ENCODE results near the gene APOBEC4. TPM values are rescaled to one million over a fixed set of nuclear protein-coding genes. Genes with fewer than 3 reads are reported as not detected.

APOBEC4 gene
- total and polyA plus RNA-seq, 9 of the 15 experiments (the other 6 are each of a cell fraction or from before 2014, with no cell fraction given) = not detected

DNA sequence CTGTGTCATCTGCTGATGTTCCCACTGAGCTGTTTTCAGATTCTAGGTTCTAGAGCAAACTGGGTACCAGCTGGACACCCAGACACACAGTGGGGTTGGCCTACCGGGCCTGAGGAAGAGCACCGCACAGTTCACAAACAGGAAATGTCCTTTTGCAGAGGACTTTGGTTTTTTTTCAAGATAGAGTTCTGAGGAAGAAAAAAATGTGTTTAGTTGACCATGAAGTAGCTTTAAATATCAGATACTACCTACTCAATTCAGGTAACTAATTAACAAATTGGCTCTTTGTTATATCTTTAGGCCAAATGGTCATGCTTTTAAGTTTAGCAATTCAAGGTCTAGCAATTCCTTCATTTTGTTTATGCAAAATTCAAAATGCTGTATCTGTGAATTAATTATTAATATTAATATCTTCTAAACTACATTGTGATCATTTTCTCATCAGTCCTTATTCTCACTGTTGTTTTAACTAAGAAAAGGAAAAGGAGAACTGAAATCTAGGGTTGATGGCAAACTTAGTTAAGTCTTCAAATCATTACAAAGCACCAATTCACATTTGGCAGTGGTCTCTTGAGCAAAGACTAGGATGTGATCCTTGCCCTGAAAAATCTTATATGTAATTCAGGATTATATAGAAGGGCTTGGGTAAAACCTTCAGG lies 45.7 kb downstream of the APOBEC4 start:
- H3K4me3 ChIP-seq = no peak overlapping the region
- BruUV-seq (replicated peaks) = no TSS peak
- H3K9ac ChIP-seq (ENCODE audit: insufficient read depth in 1 of 2, low read depth in 2 of 2, low read length in 2 of 2) = no peak overlapping the region
- H3K9me1 ChIP-seq (ENCODE audit: control insufficient read depth, insufficient read depth, low read length) = no peaks in the 10 kb centered on the region
- in situ Hi-C loops (cut with MboI) (loop anchor here (25.0 kb wide), 1 partner anchor 645 kb away; the partner anchor contains the start of gene SHCBP1L), intact Hi-C loops (cut with micrococcal nuclease) (loop anchor here (5.0 kb wide), 1 partner anchor 135 kb away; the partner anchor contains the start of gene SMG7)
- H3K27me3 ChIP-seq (ENCODE audit: control insufficient read depth in 2 of 2, insufficient read depth in 2 of 2, low read length in 2 of 2) = peaks cover 11 to 28% of the 10 kb centered on the region in 2 experiments; a peak in 4 of 5 replicates
- no peak overlapping the region for H3K27ac ChIP-seq (ENCODE audit: extremely low read depth, low read depth, low read length)
- H2AFZ ChIP-seq (ENCODE audit: low read depth, low read length) = no peak overlapping the region
- DNase-seq (ENCODE audit: extremely low read depth in 1 of 4, low spot score in 3 of 4) (no peak), ATAC-seq (no peak), FAIRE-seq (no peak)
- ChIA-PET POLR2A (interaction anchor here (1.0 kb wide), 1 partner anchor 27 kb away, joined by 3 read pairs; no protein-coding TSS in a partner anchor), CTCF (ENCODE audit: low intra/inter-chr PET ratio) (no interaction called here)
- TF ChIP-seq FOXJ2 (tag; IDR thresholded peaks at IDR 0.05) (no peak), POLR2H (tag; IDR thresholded peaks at IDR 0.05; ENCODE audit: low read depth) (no peak), CTBP1 (IDR thresholded peaks at IDR 0.05; ENCODE audit: borderline replicate concordance) (no peak), EP400 (IDR thresholded peaks at IDR 0.05) (no peak), ETV5 (CRISPR knock-in tag; IDR thresholded peaks at IDR 0.05; ENCODE audit: low read depth) (no peak), ADNP (tag; IDR thresholded peaks at IDR 0.05) (no peak)
- TF ChIP-seq, protein P1, sequence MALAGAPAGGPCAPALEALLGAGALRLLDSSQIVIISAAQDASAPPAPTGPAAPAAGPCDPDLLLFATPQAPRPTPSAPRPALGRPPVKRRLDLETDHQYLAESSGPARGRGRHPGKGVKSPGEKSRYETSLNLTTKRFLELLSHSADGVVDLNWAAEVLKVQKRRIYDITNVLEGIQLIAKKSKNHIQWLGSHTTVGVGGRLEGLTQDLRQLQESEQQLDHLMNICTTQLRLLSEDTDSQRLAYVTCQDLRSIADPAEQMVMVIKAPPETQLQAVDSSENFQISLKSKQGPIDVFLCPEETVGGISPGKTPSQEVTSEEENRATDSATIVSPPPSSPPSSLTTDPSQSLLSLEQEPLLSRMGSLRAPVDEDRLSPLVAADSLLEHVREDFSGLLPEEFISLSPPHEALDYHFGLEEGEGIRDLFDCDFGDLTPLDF (CRISPR knock-in tag; IDR thresholded peaks at IDR 0.05) = no peak
- TF ChIP-seq, protein P2, sequence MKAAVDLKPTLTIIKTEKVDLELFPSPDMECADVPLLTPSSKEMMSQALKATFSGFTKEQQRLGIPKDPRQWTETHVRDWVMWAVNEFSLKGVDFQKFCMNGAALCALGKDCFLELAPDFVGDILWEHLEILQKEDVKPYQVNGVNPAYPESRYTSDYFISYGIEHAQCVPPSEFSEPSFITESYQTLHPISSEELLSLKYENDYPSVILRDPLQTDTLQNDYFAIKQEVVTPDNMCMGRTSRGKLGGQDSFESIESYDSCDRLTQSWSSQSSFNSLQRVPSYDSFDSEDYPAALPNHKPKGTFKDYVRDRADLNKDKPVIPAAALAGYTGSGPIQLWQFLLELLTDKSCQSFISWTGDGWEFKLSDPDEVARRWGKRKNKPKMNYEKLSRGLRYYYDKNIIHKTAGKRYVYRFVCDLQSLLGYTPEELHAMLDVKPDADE (conservative IDR thresholded peaks at IDR 0.05; ENCODE audit: control insufficient read depth, low read depth, low read length) = no peak
- TF ChIP-seq, protein P3, sequence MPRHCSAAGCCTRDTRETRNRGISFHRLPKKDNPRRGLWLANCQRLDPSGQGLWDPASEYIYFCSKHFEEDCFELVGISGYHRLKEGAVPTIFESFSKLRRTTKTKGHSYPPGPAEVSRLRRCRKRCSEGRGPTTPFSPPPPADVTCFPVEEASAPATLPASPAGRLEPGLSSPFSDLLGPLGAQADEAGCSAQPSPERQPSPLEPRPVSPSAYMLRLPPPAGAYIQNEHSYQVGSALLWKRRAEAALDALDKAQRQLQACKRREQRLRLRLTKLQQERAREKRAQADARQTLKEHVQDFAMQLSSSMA (CRISPR knock-in tag; IDR thresholded peaks at IDR 0.05) = no peak
- H3K79me2 ChIP-seq (ENCODE audit: control insufficient read depth, insufficient read depth, low read length) = no peaks in the 10 kb centered on the region
- H3K9me3 ChIP-seq (replicated peaks; ENCODE audit: control insufficient read depth, insufficient read depth, low read depth, low read length) = no peaks in the 10 kb centered on the region
- H3K36me3 ChIP-seq (ENCODE audit: control insufficient read depth, insufficient read depth, low read length) = no peaks in the 10 kb centered on the region
- 6% methylated on average over 2 of the region's 2 CpGs for WGBS (ENCODE audit: insufficient coverage, low coverage, missing lambda C conversion rate)
- no peak overlapping the region for H3K4me2 ChIP-seq (ENCODE audit: insufficient read depth, low read length)
- H3K4me1 ChIP-seq (replicated peaks in 1 of 2; ENCODE audit: control insufficient read depth in 2 of 2, insufficient read depth in 2 of 2, low read length in 2 of 2) = peaks cover 0 to 7% of the 10 kb centered on the region in 2 experiments; a peak in 2 of 5 replicates
- no peaks in the 10 kb centered on the region for H4K20me1 ChIP-seq (replicated peaks; ENCODE audit: control insufficient read depth, insufficient read depth, low read length)
